ENCODE measurements around the gene SEMA3E.

The SEMA3E gene

GRCh38 chr7:83648464-83649241, at the start of gene SEMA3E:
Gene SEMA3E (minus strand): TSS chr7:83649139.
- no peaks in the 10 kb centered on the region for H3K4me1 ChIP-seq (ENCODE audit: low read length)
- H2AFZ ChIP-seq (ENCODE audit: low read depth, low read length): peak within 1 kb of the TSS; percentile 85
- no peaks in the 10 kb centered on the region for H3K9me3 ChIP-seq (ENCODE audit: insufficient read depth, low read length)
- H3K36me3 ChIP-seq (replicated peaks; ENCODE audit: low read depth, low read length): no peaks in the 10 kb centered on the region
- no peaks in the 10 kb centered on the region for H3K79me2 ChIP-seq (ENCODE audit: low read length)
- TF ChIP-seq EZH2phosphoT487 (IDR thresholded peaks at IDR 0.05; ENCODE audit: low read depth): no peak
- TF ChIP-seq, protein P1, sequence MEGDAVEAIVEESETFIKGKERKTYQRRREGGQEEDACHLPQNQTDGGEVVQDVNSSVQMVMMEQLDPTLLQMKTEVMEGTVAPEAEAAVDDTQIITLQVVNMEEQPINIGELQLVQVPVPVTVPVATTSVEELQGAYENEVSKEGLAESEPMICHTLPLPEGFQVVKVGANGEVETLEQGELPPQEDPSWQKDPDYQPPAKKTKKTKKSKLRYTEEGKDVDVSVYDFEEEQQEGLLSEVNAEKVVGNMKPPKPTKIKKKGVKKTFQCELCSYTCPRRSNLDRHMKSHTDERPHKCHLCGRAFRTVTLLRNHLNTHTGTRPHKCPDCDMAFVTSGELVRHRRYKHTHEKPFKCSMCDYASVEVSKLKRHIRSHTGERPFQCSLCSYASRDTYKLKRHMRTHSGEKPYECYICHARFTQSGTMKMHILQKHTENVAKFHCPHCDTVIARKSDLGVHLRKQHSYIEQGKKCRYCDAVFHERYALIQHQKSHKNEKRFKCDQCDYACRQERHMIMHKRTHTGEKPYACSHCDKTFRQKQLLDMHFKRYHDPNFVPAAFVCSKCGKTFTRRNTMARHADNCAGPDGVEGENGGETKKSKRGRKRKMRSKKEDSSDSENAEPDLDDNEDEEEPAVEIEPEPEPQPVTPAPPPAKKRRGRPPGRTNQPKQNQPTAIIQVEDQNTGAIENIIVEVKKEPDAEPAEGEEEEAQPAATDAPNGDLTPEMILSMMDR (IDR thresholded peaks at IDR 0.05; ENCODE audit: low read depth, low read length): no peak
- peak within 1 kb of the TSS; percentile 75 for H3K4me3 ChIP-seq (ENCODE audit: low read length)
- H4K20me1 ChIP-seq (ENCODE audit: insufficient read depth, low read length): no peaks in the 10 kb centered on the region
- H3K4me2 ChIP-seq (ENCODE audit: low read length): peak within 1 kb of the TSS; percentile 65
- H3K27me3 ChIP-seq (ENCODE audit: low read depth, low read length): no peaks in the 10 kb centered on the region
- peak within 1 kb of the TSS; percentile 26; the same call in 1 of the 2 replicates for H3K9ac ChIP-seq (ENCODE audit: low read length)
- H3K27ac ChIP-seq (ENCODE audit: low read length): no peak within 1 kb of the TSS

DNA sequence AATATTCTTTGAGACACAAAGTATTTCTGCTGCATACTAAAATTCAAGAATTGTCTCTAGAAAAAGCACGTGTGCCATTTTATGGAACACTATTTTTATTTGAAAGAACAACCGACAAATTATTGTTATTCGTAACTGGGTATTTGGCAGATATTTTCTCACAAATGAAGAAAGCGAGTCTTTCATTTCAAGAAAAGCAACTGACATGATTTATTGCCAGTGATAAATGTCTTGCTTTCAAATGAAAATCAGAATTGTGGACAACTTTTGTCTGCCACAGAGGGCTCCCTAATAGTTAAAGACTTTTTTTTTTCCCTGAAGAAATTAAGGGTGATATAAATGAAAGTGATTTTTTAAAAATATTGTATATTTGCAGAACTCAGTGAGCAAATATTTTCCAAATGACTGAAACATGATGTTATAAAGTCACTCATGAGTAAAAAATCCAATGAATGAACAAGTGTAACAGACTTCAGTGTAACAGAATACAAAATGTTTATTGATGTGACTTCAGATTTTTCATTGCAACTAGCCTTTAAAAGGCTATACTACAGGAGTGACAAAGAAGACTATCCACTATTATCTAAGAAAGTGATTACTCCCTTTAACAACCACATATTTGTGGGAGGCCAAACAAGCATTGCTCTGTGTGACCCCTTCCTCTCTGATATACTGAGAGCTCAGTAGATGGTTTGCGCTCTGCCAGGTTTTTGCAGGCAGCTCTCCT, 49.0 kb upstream of the SEMA3E start:
- Histone ChIP-seq H3K36me3 (replicated peaks; ENCODE audit: low read depth, low read length) (no peaks in the 10 kb centered on the region), H3K4me2 (ENCODE audit: low read length) (no peak overlapping the region), H3K9me3 (ENCODE audit: insufficient read depth, low read length) (no peaks in the 10 kb centered on the region), H4K20me1 (ENCODE audit: insufficient read depth, low read length) (no peaks in the 10 kb centered on the region), H3K4me1 (ENCODE audit: low read length) (no peaks in the 10 kb centered on the region), H3K4me3 (ENCODE audit: low read length) (no peak overlapping the region), H2AFZ (ENCODE audit: low read depth, low read length) (no peak overlapping the region), H3K79me2 (ENCODE audit: low read length) (no peaks in the 10 kb centered on the region), H3K27me3 (ENCODE audit: low read depth, low read length) (no peaks in the 10 kb centered on the region), H3K27ac (ENCODE audit: low read length) (no peak overlapping the region), H3K9ac (ENCODE audit: low read length) (no peak overlapping the region)
- TF ChIP-seq, protein P1 (IDR thresholded peaks at IDR 0.05; ENCODE audit: low read depth, low read length): no peak
- no peak for TF ChIP-seq EZH2phosphoT487 (IDR thresholded peaks at IDR 0.05; ENCODE audit: low read depth)

GRCh38 chr7:83696101-83696500, 47.2 kb upstream of the SEMA3E start:
- Histone ChIP-seq H3K27ac (ENCODE audit: low read length) (no peak overlapping the region), H3K27me3 (ENCODE audit: low read depth, low read length) (no peaks in the 10 kb centered on the region), H3K4me2 (ENCODE audit: low read length) (no peak overlapping the region), H3K36me3 (replicated peaks; ENCODE audit: low read depth, low read length) (no peaks in the 10 kb centered on the region), H4K20me1 (ENCODE audit: insufficient read depth, low read length) (no peaks in the 10 kb centered on the region), H2AFZ (ENCODE audit: low read depth, low read length) (no peak overlapping the region), H3K4me3 (ENCODE audit: low read length) (no peak overlapping the region), H3K4me1 (ENCODE audit: low read length) (no peaks in the 10 kb centered on the region), H3K9me3 (ENCODE audit: insufficient read depth, low read length) (no peaks in the 10 kb centered on the region), H3K79me2 (ENCODE audit: low read length) (no peaks in the 10 kb centered on the region), H3K9ac (ENCODE audit: low read length) (no peak overlapping the region)
- TF ChIP-seq EZH2phosphoT487 (IDR thresholded peaks at IDR 0.05; ENCODE audit: low read depth): no peak
- TF ChIP-seq, protein P1 (IDR thresholded peaks at IDR 0.05; ENCODE audit: low read depth, low read length): no peak
